HUES48 (cell line): Measurements from ENCODE around the gene PDGFRA.
"Not testable (repeated sequence)": the region's sequence is repeated elsewhere in the genome, so short reads cannot be mapped to it uniquely, and the experiment has no call there.

Source experiments
- H3K27ac ChIP-seq: one replicate; pipeline ENCODE4 v1.7.0; 2013; ENCODE audit warnings: low read depth, low read length, inconsistent platforms
- H3K27me3 ChIP-seq: 2 replicates; pipeline ENCODE4 v1.6.1; 2013; ENCODE audit warnings: mild to moderate bottlenecking, low read length; ENCODE audit not compliant: control insufficient read depth, insufficient read depth
- H3K36me3 ChIP-seq: 2 replicates; pipeline ENCODE4 v1.6.1; 2013; ENCODE audit warnings: low read length; ENCODE audit not compliant: control insufficient read depth, insufficient read depth
- H3K4me1 ChIP-seq: 2 replicates; pipeline ENCODE4 v1.6.1; 2013; ENCODE audit warnings: mild to moderate bottlenecking, low read length; ENCODE audit not compliant: control insufficient read depth, insufficient read depth
- H3K4me3 ChIP-seq: 2 replicates; pipeline ENCODE4 v1.5.1; 2013; ENCODE audit warnings: mild to moderate bottlenecking, low read depth, low read length
- H3K9ac ChIP-seq: 2 replicates; pipeline ENCODE4 v1.6.1; 2013; ENCODE audit warnings: mild to moderate bottlenecking, low read depth, low read length, moderate library complexity
- H3K9me3 ChIP-seq: 2 replicates; pipeline ENCODE4 v1.6.1; 2013; ENCODE audit warnings: low read length; ENCODE audit not compliant: control insufficient read depth, insufficient read depth

The PDGFRA gene

GRCh38 chr4:54236316-54236715, 7.2 kb downstream of the PDGFRA start:
- Histone ChIP-seq H3K9me3 (peaks cover 21% of the 10 kb centered on the region), H3K27me3 (peaks cover 31% of the 10 kb centered on the region)
- H3K4me3 ChIP-seq, H3K36me3 ChIP-seq, H3K4me1 ChIP-seq, H3K27ac ChIP-seq, H3K9ac ChIP-seq: not testable (repeated sequence)

DNA sequence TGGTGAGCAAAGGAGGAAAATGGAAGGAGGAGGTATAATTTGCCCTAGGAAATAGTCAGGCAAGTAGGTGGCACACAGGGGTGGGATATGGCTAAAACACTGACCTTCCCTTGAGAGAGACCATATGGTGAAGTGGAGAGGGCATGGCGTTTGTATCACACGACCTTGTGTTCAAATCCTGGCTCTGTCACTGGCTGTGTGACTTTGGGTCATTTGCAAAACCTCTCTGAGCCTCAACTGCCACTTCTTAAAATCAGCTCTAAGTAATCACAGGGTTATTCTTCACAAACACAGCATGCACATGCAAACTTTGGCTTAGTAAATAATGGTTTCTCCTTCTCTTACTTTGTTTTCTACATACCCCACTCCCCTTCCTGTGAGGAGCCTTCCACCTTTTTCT, 8.7 kb downstream of the PDGFRA start:
- H3K36me3 ChIP-seq = no peaks in the 10 kb centered on the region
- peaks cover 17% of the 10 kb centered on the region for H3K27me3 ChIP-seq
- H3K4me1 ChIP-seq = 0 out of 2 replicates have a peak, but pooled peaks cover 4% of the 10 kb centered on the region

GRCh38 chr4:54238389-54238788, 9.3 kb downstream of the PDGFRA start:
- Histone ChIP-seq H3K9ac (no peak overlapping the region), H3K9me3 (peaks cover 41% of the 10 kb centered on the region), H3K4me3 (no peak overlapping the region), H3K27ac (no peak overlapping the region), H3K27me3 (peaks cover 16% of the 10 kb centered on the region), H3K4me1 (0 out of 2 replicates have a peak, but pooled peaks cover 4% of the 10 kb centered on the region), H3K36me3 (no peaks in the 10 kb centered on the region)

More for the DNA sequence above, 8.7 kb downstream of the PDGFRA start:
- peaks cover 35% of the 10 kb centered on the region for H3K9me3 ChIP-seq
- no peak overlapping the region for H3K9ac ChIP-seq
- no peak overlapping the region for H3K4me3 ChIP-seq
- H3K27ac ChIP-seq = no peak overlapping the region

DNA sequence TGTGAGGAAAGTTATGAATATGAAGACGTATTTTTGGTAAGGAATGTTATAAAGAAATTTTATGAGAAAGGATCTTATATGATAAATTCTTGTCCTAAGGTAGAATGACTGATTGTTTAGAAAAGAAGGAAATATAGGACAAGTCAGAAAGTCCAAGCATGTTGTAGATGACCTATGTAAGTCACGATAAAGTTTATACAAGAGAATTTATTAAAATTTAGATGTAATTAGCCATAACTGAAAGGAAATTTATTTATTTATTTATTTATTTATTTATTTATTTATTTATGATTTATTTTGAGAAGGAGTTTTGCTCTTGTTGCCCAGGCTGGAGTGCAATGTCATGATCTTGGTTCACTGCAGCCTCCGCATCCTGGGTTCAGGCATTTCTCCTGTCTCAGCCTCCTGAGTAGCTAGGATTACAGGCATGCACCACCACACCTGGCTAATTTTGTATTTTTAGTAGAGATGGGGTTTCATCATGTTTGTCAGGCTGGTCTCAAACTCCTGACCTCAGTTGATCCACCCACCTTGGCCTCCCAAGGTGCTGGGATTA, 12.3 kb downstream of the PDGFRA start:
- not testable (repeated sequence) for H3K9ac ChIP-seq, H3K4me1 ChIP-seq, H3K36me3 ChIP-seq, H3K27me3 ChIP-seq, H3K27ac ChIP-seq, H3K4me3 ChIP-seq
- H3K9me3 ChIP-seq = peaks cover 44% of the 10 kb centered on the region

GRCh38 chr4:54243541-54243940, 14.4 kb downstream of the PDGFRA start:
- peaks cover 44% of the 10 kb centered on the region for H3K9me3 ChIP-seq
- not testable (repeated sequence) for H3K27ac ChIP-seq, H3K36me3 ChIP-seq, H3K9ac ChIP-seq, H3K27me3 ChIP-seq, H3K4me3 ChIP-seq, H3K4me1 ChIP-seq

DNA sequence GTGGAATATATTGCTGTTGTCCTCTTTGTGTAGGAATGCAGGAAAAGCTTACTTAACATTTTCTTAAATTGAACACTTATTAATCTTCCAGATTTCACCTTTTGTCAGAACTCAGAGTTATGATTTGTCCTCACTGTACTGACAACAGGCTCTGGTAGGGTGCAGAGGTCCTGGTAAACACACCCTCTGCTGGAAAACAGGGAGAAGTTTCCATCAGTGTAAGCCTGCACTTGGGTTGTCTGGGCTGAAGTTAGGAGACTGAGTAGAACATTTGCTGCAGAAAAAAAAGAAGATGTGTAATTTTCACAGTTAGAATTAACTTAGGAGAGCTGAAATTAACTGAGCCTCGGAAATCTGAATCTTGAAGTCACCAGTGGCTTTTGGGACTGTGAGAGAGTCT, 23.2 kb downstream of the PDGFRA start:
- not testable (repeated sequence) for H3K9me3 ChIP-seq, H3K27me3 ChIP-seq, H3K4me3 ChIP-seq, H3K36me3 ChIP-seq, H3K27ac ChIP-seq, H3K9ac ChIP-seq
- H3K4me1 ChIP-seq = peaks cover 13% of the 10 kb centered on the region

- H3K4me1 ChIP-seq = peaks cover 13% of the 10 kb centered on the region
- no peaks in the 10 kb centered on the region for H3K27me3 ChIP-seq
- H3K4me3 ChIP-seq = no peak overlapping the region
- no peaks in the 10 kb centered on the region for H3K36me3 ChIP-seq
- H3K9me3 ChIP-seq = peaks cover 10% of the 10 kb centered on the region
- H3K27ac ChIP-seq = peak overlapping the region; percentile 17
- H3K9ac ChIP-seq = no peak overlapping the region
These were observed 25.2 kb downstream of the PDGFRA start for GRCh38 chr4:54254116-54254914.

GRCh38 chr4:54254915-54255246, 25.8 kb downstream of the PDGFRA start:
- Histone ChIP-seq H3K4me1 (peaks cover 13% of the 10 kb centered on the region), H3K27me3 (no peaks in the 10 kb centered on the region)

DNA sequence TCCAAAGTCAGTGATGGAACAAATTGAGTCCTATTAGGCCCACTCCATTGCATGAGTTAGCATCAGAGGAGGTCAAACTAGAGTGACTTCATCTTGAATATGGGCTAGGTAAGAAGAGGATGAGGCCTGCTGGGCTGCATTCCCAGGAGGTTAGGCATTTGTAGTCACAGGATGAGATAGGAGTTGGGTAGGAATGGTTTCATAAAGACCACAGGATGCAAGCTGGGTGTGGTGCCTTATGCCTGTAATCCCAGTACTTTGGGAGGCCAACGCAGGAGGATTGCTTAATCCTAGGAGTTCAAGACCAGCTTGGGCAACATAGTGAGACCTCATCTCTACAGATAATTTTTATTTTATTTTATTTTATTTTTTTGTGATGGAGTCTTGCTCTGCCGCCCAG, 26.8 kb downstream of the PDGFRA start:
- H3K27ac ChIP-seq = no peak overlapping the region
- peaks cover 3% of the 10 kb centered on the region; the same call in 1 of the 2 replicates for H3K9me3 ChIP-seq
- H3K9ac ChIP-seq = no peak overlapping the region
- H3K4me3 ChIP-seq = no peak overlapping the region
- H3K4me1 ChIP-seq = peaks cover 13% of the 10 kb centered on the region
- no peaks in the 10 kb centered on the region for H3K27me3 ChIP-seq
- no peaks in the 10 kb centered on the region for H3K36me3 ChIP-seq

More at GRCh38 chr4:54254915-54255246, 25.8 kb downstream of the PDGFRA start:
- peak overlapping the region; percentile 17 for H3K27ac ChIP-seq
- H3K9ac ChIP-seq = no peak overlapping the region
- H3K4me3 ChIP-seq = no peak overlapping the region
- H3K36me3 ChIP-seq = no peaks in the 10 kb centered on the region
- H3K9me3 ChIP-seq = peaks cover 10% of the 10 kb centered on the region

DNA sequence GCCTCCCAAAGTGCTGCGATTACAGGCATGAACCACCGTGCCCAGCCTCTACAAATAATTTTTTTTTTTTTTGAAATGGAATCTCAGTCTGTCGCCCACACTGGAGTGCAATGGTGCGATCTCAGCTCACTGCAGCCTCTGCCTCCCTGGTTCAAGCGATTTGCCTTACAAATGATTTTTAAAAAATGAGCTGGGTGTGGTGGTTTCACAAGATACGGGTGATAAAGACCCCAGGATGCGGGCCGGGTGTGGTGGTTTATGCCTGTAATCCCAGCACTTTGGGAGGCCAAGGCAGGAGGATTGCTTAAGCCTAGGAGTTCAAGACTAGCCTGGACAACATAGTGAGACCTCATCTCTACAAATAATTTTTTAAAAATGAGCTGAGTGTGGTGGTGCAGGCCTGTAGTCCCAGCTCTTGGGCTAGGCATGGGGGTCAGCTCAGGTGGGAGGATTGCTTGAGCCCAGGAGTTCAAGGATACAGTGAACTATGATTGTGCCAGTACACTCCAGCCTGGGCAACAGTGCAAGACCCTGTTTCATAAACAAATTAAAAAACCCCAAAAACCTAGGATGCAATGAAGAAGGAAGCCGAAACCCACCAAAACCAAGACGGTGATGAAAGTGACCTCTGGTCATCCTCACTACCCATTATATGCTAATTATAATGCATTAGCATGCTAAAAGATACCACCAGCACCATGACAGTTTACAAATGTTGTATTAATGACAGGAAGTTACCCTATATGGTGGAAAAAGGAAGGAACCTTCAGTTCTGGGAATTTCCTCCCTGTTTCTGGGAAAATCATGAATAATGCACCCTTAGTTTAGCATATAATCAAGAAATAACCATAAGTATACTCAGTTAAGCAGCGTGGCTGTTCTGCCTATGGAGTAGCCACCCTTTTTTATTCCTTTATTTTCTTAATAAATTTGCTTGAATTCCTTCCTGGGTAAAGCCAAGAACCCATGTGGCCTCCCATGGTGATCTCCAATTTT, 27.7 kb downstream of the PDGFRA start:
- Histone ChIP-seq H3K9ac (no peak overlapping the region), H3K27ac (no peak overlapping the region), H3K36me3 (no peaks in the 10 kb centered on the region), H3K9me3 (no peaks in the 10 kb centered on the region), H3K4me3 (no peak overlapping the region), H3K4me1 (peaks cover 13% of the 10 kb centered on the region), H3K27me3 (no peaks in the 10 kb centered on the region)
